A673 (cell line): ENCODE data around the gene FBLN1. TPM values are rescaled to one million over a fixed set of nuclear protein-coding genes. Genes with fewer than 3 reads are reported as not detected.

Experiments used
- BruUV-seq: library from RNA; stranded (reverse); fragments of 400-500 nt; replicated peaks from 2 replicates; lab custom pipeline; 2021; lab: Mats Ljungman, UMichigan
- CTCF ChIA-PET: fragments of 300-600 bp; sonication (Branson Sonifier 250); formaldehyde crosslinking; loops from one replicate; lab custom pipeline; 2022; ENCODE audit warnings: antibody characterized with exemption; lab: Charles Lee
- POLR2A ChIA-PET: fragments of 300-600 bp; sonication (Branson Sonifier 250); formaldehyde crosslinking; loops from one replicate; lab custom pipeline; 2022; ENCODE audit warnings: antibody characterized with exemption; ENCODE audit not compliant: low non-redundant PET; lab: Charles Lee
- DNase-seq: peaks from one replicate; pipeline ENCODE4 v3.0.0-alpha.2; 2015; ENCODE audit warnings: low spot score
- H3K27ac ChIP-seq: fragments of 200-600 bp; sonication (generic); 2 replicates; pipeline ENCODE4 v1.5.1; 2016; ENCODE audit warnings: mixed run types, low read depth, mild to moderate bottlenecking, mixed read lengths, antibody characterized with exemption, low read length; ENCODE audit not compliant: poor library complexity, severe bottlenecking
- H3K27me3 ChIP-seq: fragments of 200-600 bp; sonication (generic); replicated peaks from 2 replicates; pipeline ENCODE4 v1.6.1; 2017; ENCODE audit warnings: mixed run types, low read depth, mild to moderate bottlenecking, mixed read lengths, antibody characterized with exemption, low read length; ENCODE audit not compliant: insufficient read depth, poor library complexity
- H3K36me3 ChIP-seq: fragments of 200-600 bp; sonication (generic); 2 replicates; pipeline ENCODE4 v1.6.1; 2016; ENCODE audit warnings: mixed run types, mild to moderate bottlenecking, mixed read lengths, antibody characterized with exemption, low read length; ENCODE audit not compliant: insufficient read depth, poor library complexity, severe bottlenecking
- H3K4me1 ChIP-seq: fragments of 200-600 bp; sonication (generic); 2 replicates; pipeline ENCODE4 v1.6.1; 2017; ENCODE audit warnings: mixed run types, mild to moderate bottlenecking, mixed read lengths, antibody characterized with exemption, low read length; ENCODE audit not compliant: insufficient read depth, poor library complexity, severe bottlenecking
- H3K4me3 ChIP-seq: fragments of 200-600 bp; sonication (generic); 2 replicates; pipeline ENCODE4 v1.5.1; 2016; ENCODE audit warnings: low read depth, mixed run types, mild to moderate bottlenecking, mixed read lengths, low read length; ENCODE audit not compliant: poor library complexity, severe bottlenecking
- H3K9me3 ChIP-seq: fragments of 200-600 bp; sonication (generic); 2 replicates; pipeline ENCODE4 v1.6.1; 2016; ENCODE audit warnings: mixed run types, low read depth, mild to moderate bottlenecking, mixed read lengths, antibody characterized with exemption, low read length; ENCODE audit not compliant: poor library complexity, severe bottlenecking
- EZH2 ChIP-seq: fragments of 200-600 bp; sonication (generic); IDR thresholded peaks from 2 replicates; pipeline ENCODE4 v1.6.1; 2017; ENCODE audit warnings: borderline replicate concordance, low read depth, mild to moderate bottlenecking, mixed read lengths, antibody characterized with exemption, low read length; ENCODE audit not compliant: poor library complexity, severe bottlenecking
- intact Hi-C: fragments of 100-400 bp; cut with micrococcal nuclease; formaldehyde crosslinking; loops from one replicate; pipeline ENCODE4 v1.10.0; 2022; ENCODE audit not compliant: unreplicated experiment
- total RNA-seq: library from RNA; stranded (reverse); gene quantifications from 2 replicates; pipeline ENCODE4 v1.2.3, GENCODE V29; 2021
- TF ChIP-seq, protein P1 (sequence below): fragments of 300-800, 200-600 bp; sonication (generic); conservative IDR thresholded peaks from 2 replicates; pipeline ENCODE4 v1.5.1; 2017; ENCODE audit warnings: low read depth, mild to moderate bottlenecking, antibody characterized with exemption, low read length, moderate library complexity, mixed read lengths

FBLN1 gene
- total RNA-seq, 1 experiment from 2014 or later: 96.4 TPM

DNA sequence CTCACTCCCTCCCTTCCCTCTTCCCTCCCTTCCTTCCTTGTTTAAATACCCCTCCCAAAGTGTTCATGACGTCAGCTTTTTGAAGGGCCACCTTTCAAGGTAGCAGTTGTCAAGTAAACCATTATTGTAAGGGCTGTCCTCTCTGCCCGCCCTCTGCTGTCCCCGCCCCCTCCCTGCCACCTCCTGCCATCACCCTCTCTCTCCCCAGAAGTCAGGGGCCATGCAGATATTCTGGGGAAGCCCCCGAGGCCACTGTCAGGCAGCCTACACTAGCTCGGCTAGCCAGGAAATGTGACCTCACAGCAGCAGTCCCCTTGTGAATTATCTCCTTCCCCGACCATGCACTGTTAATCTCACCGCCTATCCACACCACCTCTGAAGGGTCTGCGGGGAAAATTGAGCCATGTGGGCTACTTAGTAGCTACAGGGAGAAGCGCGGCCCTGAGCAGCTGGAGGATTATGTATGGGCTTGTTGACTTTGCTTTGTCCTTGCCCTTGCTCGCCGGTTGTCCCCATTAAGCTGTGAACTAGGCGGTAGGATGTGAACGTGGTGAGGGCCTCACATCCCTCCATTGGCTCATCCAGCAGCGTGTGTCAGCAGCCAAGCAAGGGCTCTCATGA, 126.9 kb downstream of the FBLN1 start:
- Histone ChIP-seq H3K36me3 (no peaks in the 10 kb centered on the region), H3K27me3 (peaks cover 28% of the 10 kb centered on the region), H3K4me1 (no peaks in the 10 kb centered on the region), H3K4me3 (no peak overlapping the region), H3K9me3 (no peaks in the 10 kb centered on the region), H3K27ac (no peak overlapping the region)
- ChIA-PET POLR2A (no interaction called here), CTCF (no interaction called here)
- BruUV-seq: no TSS peak
- intact Hi-C loops: no loop called here
- no peak for DNase-seq
- TF ChIP-seq, protein P1, sequence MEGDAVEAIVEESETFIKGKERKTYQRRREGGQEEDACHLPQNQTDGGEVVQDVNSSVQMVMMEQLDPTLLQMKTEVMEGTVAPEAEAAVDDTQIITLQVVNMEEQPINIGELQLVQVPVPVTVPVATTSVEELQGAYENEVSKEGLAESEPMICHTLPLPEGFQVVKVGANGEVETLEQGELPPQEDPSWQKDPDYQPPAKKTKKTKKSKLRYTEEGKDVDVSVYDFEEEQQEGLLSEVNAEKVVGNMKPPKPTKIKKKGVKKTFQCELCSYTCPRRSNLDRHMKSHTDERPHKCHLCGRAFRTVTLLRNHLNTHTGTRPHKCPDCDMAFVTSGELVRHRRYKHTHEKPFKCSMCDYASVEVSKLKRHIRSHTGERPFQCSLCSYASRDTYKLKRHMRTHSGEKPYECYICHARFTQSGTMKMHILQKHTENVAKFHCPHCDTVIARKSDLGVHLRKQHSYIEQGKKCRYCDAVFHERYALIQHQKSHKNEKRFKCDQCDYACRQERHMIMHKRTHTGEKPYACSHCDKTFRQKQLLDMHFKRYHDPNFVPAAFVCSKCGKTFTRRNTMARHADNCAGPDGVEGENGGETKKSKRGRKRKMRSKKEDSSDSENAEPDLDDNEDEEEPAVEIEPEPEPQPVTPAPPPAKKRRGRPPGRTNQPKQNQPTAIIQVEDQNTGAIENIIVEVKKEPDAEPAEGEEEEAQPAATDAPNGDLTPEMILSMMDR: no peak
- TF ChIP-seq EZH2: no peak

DNA sequence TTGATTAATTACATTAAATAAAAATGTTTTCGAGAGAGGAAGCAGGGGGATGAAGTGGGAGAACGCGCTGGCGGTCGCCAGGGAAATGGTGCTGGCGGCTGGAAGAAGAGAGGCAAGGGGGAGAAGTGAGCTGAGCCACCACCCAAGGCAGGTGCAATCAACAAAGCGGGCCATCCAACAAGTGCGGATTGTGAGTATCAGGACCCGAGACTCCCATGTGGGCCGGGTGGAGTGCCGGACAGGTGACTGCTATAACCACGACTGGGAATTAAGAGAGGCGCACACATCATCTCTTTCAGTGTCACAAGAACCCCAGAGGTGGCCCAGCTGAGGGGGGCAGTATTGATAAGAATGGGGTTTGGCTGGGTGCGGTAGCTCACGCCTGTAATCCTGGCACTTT, 127.8 kb downstream of the FBLN1 start:
- TF ChIP-seq, protein P1: no peak
- TF ChIP-seq EZH2: no peak
- DNase-seq: no peak

DNA sequence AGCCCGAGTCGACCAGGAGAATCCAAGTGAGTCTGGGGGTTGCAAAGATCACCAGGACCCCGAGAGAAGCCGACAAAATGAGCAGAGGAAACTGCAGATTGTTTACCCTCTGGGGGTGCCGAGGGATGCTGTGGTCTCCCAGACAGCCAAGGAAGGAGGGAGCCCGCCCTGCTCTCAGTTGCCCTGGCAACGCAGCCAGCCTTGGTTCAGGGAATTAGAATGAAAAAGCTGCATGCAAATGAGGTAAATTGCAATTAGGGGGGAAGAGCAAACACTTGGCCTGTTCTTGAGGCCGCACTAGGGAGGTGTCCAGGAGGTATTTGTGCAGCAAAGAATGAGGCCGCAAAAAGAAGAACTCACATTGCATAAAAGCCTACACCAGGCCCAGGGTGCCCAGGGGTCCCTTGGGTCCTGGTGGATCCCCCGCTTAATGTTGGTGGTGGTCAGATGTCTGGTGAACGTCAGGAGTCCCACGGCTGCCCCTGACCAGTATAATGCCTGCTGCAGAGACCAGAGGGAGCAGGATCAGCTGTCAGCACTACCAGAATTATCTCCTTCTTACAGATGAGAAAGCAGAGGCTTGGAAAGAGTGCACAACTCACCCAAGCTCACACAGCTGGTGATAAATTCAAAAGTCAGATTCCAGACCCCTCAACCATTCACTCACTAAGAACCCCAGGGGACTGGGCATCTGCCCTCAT, 128.6 kb downstream of the FBLN1 start:
- Histone ChIP-seq H3K9me3 (no peaks in the 10 kb centered on the region), H3K4me3 (no peak overlapping the region), H3K27me3 (peaks cover 30% of the 10 kb centered on the region), H3K4me1 (no peaks in the 10 kb centered on the region), H3K36me3 (no peaks in the 10 kb centered on the region), H3K27ac (no peak overlapping the region)
- TF ChIP-seq EZH2: no peak
- TF ChIP-seq, protein P1: no peak
- intact Hi-C loops: no loop called here
- CTCF ChIA-PET: no interaction called here
- POLR2A ChIA-PET: no interaction called here
- no peak for DNase-seq
- no TSS peak for BruUV-seq

More for the DNA sequence above, 127.8 kb downstream of the FBLN1 start:
- ChIA-PET CTCF (no interaction called here), POLR2A (no interaction called here)
- H3K27ac ChIP-seq: no peak overlapping the region
- H3K27me3 ChIP-seq: peaks cover 30% of the 10 kb centered on the region
- no peaks in the 10 kb centered on the region for H3K9me3 ChIP-seq
- H3K4me3 ChIP-seq: no peak overlapping the region
- intact Hi-C loops: no loop called here
- H3K36me3 ChIP-seq: no peaks in the 10 kb centered on the region
- H3K4me1 ChIP-seq: no peaks in the 10 kb centered on the region
- BruUV-seq: no TSS peak
